Subcutaneous abdominal adipose tissue (tissue), 5 donors: Measurements from ENCODE around the gene PEAK1.

Experiments used
- H3K27ac ChIP-seq: one replicate; pipeline ENCODE4 v1.7.0; 2013; ENCODE audit warnings: low read depth, mild to moderate bottlenecking, inconsistent platforms, low read length, moderate library complexity
- H3K27me3 ChIP-seq, 5 donors: one replicate each; pipeline ENCODE4 v1.7.0; 2013; ENCODE audit warnings: low read length in 5 of 5, inconsistent platforms in 1 of 5; ENCODE audit not compliant: control insufficient read depth in 5 of 5, insufficient read depth in 4 of 5
- H3K36me3 ChIP-seq, 5 donors: one replicate each; pipeline ENCODE4 v1.7.0; 2013; ENCODE audit warnings: low read length in 5 of 5; ENCODE audit not compliant: control insufficient read depth in 5 of 5, insufficient read depth in 5 of 5
- H3K4me1 ChIP-seq, 5 donors: one replicate each; pipeline ENCODE4 v1.7.0; 2013; ENCODE audit warnings: low read length in 5 of 5, mild to moderate bottlenecking in 3 of 5, moderate library complexity in 1 of 5; ENCODE audit not compliant: control insufficient read depth in 5 of 5, insufficient read depth in 5 of 5
- H3K4me3 ChIP-seq, 5 donors: one replicate each; pipeline ENCODE4 v1.7.0; 2013; ENCODE audit warnings: low read length in 5 of 5, low read depth in 1 of 5
- H3K9ac ChIP-seq, 5 donors: one replicate each; pipeline ENCODE4 v1.7.0; 2013; ENCODE audit warnings: low read length in 5 of 5, mild to moderate bottlenecking in 4 of 5, moderate library complexity in 3 of 5
- H3K9me3 ChIP-seq, 5 donors: one replicate each; pipeline ENCODE4 v1.7.0; 2013; ENCODE audit warnings: low read length in 5 of 5; ENCODE audit not compliant: control insufficient read depth in 5 of 5
- donor health status: healthy.
- donor health status: healthy.
- donor health status: healthy.
- donor health status: healthy.
- donor health status: healthy.

PEAK1 gene

GRCh38 chr15:77455696-77456321 is 35.9 kb upstream of the PEAK1 start:
- H3K4me1 ChIP-seq: peaks cover 0 to 27% (median 21%) of the 10 kb centered on the region in 5 donors
- H3K27ac ChIP-seq: peak overlapping the region; percentile 66
- no peaks in the 10 kb centered on the region for H3K9me3 ChIP-seq

DNA sequence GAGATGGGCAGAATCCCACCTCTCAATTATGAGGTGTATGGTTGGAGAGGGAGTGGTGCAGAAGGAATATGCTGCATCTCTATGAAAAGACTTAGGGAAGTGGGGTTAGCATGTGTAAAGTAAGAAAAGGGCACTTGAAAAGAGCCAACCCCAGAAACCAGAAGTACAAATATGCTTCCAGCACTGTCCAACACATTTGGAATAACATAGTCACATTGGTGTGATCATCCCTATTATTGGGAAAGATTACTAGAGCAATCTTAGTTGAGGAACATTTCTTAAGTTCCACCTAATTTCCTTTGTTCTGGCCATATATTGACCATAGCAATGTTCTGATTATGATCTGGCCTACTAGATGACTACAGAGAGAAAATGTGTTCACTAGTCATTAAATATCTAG is 35.0 kb upstream of the PEAK1 start:
- peak overlapping the region; percentile 66 for H3K27ac ChIP-seq

More at GRCh38 chr15:77455696-77456321, 35.9 kb upstream of the PEAK1 start:
- Histone ChIP-seq H3K36me3 (peaks cover 0 to 22% (median 3%) of the 10 kb centered on the region in 5 donors), H3K4me3 (no peak overlapping the region), H3K27me3 (no peaks in the 10 kb centered on the region), H3K9ac (peak overlapping the region in 2 of 5 donors; percentile 1 to 19)

DNA sequence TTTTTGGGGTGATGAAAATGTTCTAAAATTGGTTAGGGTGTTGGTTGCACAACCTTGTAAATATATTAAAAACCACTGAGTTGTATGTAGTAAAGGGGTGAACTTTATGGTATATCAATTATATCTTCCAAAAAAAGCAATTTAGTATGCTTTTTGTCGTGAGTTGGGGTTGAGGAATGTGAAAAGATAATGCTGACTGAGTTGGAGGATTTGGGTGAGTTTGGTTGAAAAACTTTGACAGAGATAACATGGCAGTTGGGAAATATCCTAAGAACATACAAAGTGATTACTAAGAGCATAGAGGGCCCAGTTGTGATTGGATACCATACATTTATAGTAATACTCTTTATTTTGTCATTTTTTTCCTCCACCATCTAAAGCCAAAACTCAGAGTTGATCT is 34.4 kb upstream of the PEAK1 start:
- no peak overlapping the region for H3K27ac ChIP-seq
- peaks cover 0 to 11% (median 0%) of the 10 kb centered on the region in 5 donors for H3K36me3 ChIP-seq

More for the DNA sequence above, 35.0 kb upstream of the PEAK1 start:
- H3K27me3 ChIP-seq: no peaks in the 10 kb centered on the region
- H3K9ac ChIP-seq: no peak overlapping the region
- no peak overlapping the region for H3K4me3 ChIP-seq
- no peaks in the 10 kb centered on the region for H3K9me3 ChIP-seq
- peaks cover 0 to 27% (median 21%) of the 10 kb centered on the region in 5 donors for H3K4me1 ChIP-seq
- peaks cover 0 to 16% (median 3%) of the 10 kb centered on the region in 5 donors for H3K36me3 ChIP-seq

DNA sequence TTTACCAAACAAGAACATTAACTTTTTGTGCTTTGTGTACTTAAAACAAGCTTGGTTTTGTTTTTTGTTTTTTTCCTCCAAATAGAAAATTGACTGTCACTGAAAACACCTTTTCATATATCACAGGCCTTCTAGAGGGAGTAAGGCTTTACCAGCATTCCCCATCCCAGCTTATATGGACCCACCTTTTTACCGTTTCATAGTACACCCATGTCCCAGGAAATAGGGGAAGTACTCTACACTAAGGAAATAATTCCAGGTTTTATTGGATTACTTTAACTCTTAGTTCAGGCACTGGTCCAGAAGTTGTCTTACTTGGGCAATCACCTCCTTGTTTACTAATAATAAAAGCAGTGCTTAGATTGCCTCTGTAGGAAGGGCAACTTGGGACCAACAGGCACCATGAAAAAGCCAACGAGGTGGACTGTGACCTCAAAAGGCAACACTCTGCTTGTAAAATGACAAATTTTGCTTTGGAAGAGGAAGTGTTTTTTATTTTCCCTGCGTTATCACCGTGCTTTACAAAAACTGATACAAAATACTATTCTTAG is 27.0 kb upstream of the PEAK1 start:
- Histone ChIP-seq H3K27ac (no peak overlapping the region), H3K27me3 (no peaks in the 10 kb centered on the region), H3K4me3 (no peak overlapping the region), H3K36me3 (peaks cover 0 to 6% (median 0%) of the 10 kb centered on the region in 5 donors), H3K9ac (no peak overlapping the region), H3K9me3 (no peaks in the 10 kb centered on the region), H3K4me1 (peaks cover 0 to 15% (median 4%) of the 10 kb centered on the region in 5 donors)

More for the DNA sequence above, 34.4 kb upstream of the PEAK1 start:
- no peak overlapping the region for H3K9ac ChIP-seq
- H3K4me1 ChIP-seq: peaks cover 0 to 27% (median 21%) of the 10 kb centered on the region in 5 donors
- no peaks in the 10 kb centered on the region for H3K27me3 ChIP-seq
- no peaks in the 10 kb centered on the region for H3K9me3 ChIP-seq
- no peak overlapping the region for H3K4me3 ChIP-seq

DNA sequence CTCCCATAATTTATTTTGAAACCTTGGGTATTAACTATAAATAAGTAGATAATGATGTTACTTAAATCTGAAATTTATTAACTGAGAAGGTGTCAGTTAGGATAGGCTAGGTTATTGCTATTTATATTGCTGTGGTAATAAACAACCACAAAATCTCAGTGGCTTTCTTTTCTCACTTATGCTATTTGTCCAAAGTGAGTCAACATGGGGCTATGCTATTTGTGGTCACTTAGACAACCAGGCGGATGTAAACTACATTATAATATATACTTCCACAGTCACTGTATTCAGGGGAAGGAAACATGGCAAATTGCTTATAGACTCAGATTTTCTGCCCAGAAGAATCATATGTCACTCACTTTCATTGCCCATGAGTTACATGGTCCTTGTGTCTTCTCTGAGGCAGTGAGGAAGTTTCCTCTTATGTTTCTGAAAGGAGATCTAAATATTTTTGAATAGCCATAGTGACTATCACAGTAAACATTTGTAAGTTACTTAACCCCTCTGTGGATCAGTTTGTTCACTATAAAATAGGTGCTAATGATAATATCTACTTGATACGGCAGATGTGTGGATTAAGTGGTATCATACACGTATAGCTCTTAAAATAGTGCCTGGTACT is 20.6 kb upstream of the PEAK1 start:
- Histone ChIP-seq H3K9me3 (no peaks in the 10 kb centered on the region), H3K27me3 (no peaks in the 10 kb centered on the region)

GRCh38 chr15:77437264-77437663 is 17.4 kb upstream of the PEAK1 start:
- Histone ChIP-seq H3K4me1 (no peaks in the 10 kb centered on the region), H3K36me3 (no peaks in the 10 kb centered on the region), H3K9ac (no peak overlapping the region), H3K27ac (no peak overlapping the region), H3K4me3 (no peak overlapping the region), H3K9me3 (no peaks in the 10 kb centered on the region), H3K27me3 (no peaks in the 10 kb centered on the region)

More for the DNA sequence above, 20.6 kb upstream of the PEAK1 start:
- Histone ChIP-seq H3K4me1 (peaks cover 0 to 12% (median 2%) of the 10 kb centered on the region in 5 donors), H3K36me3 (no peaks in the 10 kb centered on the region), H3K4me3 (no peak overlapping the region), H3K27ac (no peak overlapping the region), H3K9ac (no peak overlapping the region)

DNA sequence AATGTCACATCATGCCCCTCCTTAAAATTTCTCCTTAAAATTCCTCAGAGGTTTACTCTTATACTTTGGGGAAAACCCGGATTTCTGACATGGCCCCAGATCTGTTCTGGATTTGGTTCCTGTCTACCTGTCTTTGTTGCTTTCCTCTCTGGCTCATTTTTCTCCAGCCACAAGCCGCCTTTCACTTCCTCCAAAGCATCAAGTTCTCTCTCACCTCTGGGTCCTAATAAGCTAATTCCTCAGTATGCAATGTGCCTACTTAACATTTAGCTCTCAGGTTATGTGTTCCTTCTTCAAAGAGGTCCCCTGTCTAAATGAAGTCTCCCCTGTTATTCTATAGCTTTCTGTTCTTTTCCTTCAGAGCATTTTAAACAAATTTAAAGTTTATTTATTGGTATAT is 16.9 kb upstream of the PEAK1 start:
- H3K9me3 ChIP-seq: no peaks in the 10 kb centered on the region
- H3K27me3 ChIP-seq: no peaks in the 10 kb centered on the region
- H3K27ac ChIP-seq: no peak overlapping the region
- no peaks in the 10 kb centered on the region for H3K36me3 ChIP-seq
- H3K9ac ChIP-seq: no peak overlapping the region
- H3K4me3 ChIP-seq: no peak overlapping the region
- H3K4me1 ChIP-seq: no peaks in the 10 kb centered on the region

GRCh38 chr15:77430652-77431051 is 10.7 kb upstream of the PEAK1 start:
- Histone ChIP-seq H3K27ac (no peak overlapping the region), H3K4me1 (no peaks in the 10 kb centered on the region), H3K36me3 (no peaks in the 10 kb centered on the region), H3K4me3 (no peak overlapping the region), H3K9me3 (no peaks in the 10 kb centered on the region), H3K27me3 (no peaks in the 10 kb centered on the region), H3K9ac (no peak overlapping the region)

- Histone ChIP-seq H3K9me3 (no peaks in the 10 kb centered on the region), H3K36me3 (no peaks in the 10 kb centered on the region)
These were observed 10.3 kb upstream of the PEAK1 start for GRCh38 chr15:77430213-77430612.

GRCh38 chr15:77426871-77427270 is 7.0 kb upstream of the PEAK1 start:
- Histone ChIP-seq H3K36me3 (no peaks in the 10 kb centered on the region), H3K4me1 (peaks cover 0 to 25% (median 11%) of the 10 kb centered on the region in 5 donors), H3K27ac (no peak overlapping the region), H3K9ac (no peak overlapping the region), H3K9me3 (no peaks in the 10 kb centered on the region), H3K4me3 (no peak overlapping the region), H3K27me3 (no peaks in the 10 kb centered on the region)

More at GRCh38 chr15:77430213-77430612, 10.3 kb upstream of the PEAK1 start:
- Histone ChIP-seq H3K27ac (no peak overlapping the region), H3K4me3 (no peak overlapping the region), H3K9ac (no peak overlapping the region), H3K27me3 (no peaks in the 10 kb centered on the region), H3K4me1 (no peaks in the 10 kb centered on the region)
